ENCODE results near the gene TMEM115. TPM values are rescaled to one million over a fixed set of nuclear protein-coding genes. Genes with fewer than 3 reads are reported as not detected.

The TMEM115 gene
- total and polyA plus RNA-seq, 9 of the 15 experiments (the other 6 are each of a cell fraction or from before 2014, with no cell fraction given), result 1.6 to 26.9 (median 14.1) TPM

GRCh38 chr3:50338965-50339364, 20.4 kb downstream of the TMEM115 start:
- POLR2A ChIA-PET, result interaction anchor here (0.6 to 1.1 kb wide), 5 partner anchors 8 to 1081 kb away, joined by 3 to 4 read pairs (median 3); partner anchors contain the start of genes CYB561D2, HYAL3, NAA80 and NPRL2
- no peak for ATAC-seq
- FAIRE-seq, result peak; percentile 6
- Histone ChIP-seq H3K9ac (ENCODE audit: insufficient read depth in 1 of 2, low read depth in 2 of 2, low read length in 2 of 2) (peak overlapping the region; percentile 95 to 98), H4K20me1 (replicated peaks; ENCODE audit: control insufficient read depth, insufficient read depth, low read length) (peaks cover 6% of the 10 kb centered on the region; the same call in 1 of the 2 replicates), H3K36me3 (ENCODE audit: control insufficient read depth, insufficient read depth, low read length) (peaks cover 26% of the 10 kb centered on the region; the same call in 2 of the 3 replicates), H2AFZ (ENCODE audit: low read depth, low read length) (peak overlapping the region; percentile 47), H3K79me2 (ENCODE audit: control insufficient read depth, insufficient read depth, low read length) (peaks cover 67% of the 10 kb centered on the region), H3K4me3 (peak overlapping the region; percentile 96), H3K27me3 (ENCODE audit: control insufficient read depth in 2 of 2, insufficient read depth in 2 of 2, low read length in 2 of 2) (no peaks in the 10 kb centered on the region), H3K9me1 (ENCODE audit: control insufficient read depth, insufficient read depth, low read length) (peaks cover 3% of the 10 kb centered on the region), H3K9me3 (replicated peaks; ENCODE audit: control insufficient read depth, insufficient read depth, low read depth, low read length) (no peaks in the 10 kb centered on the region), H3K4me2 (ENCODE audit: insufficient read depth, low read length) (peak overlapping the region; percentile 95), H3K27ac (ENCODE audit: extremely low read depth, low read depth, low read length) (peak overlapping the region; percentile 99), H3K4me1 (replicated peaks in 1 of 2; ENCODE audit: control insufficient read depth in 2 of 2, insufficient read depth in 2 of 2, low read length in 2 of 2) (peaks cover 36 to 58% of the 10 kb centered on the region in 2 experiments; a peak in 4 of 5 replicates)
- BruUV-seq (replicated peaks), result no TSS peak
- CTCF ChIA-PET (ENCODE audit: low intra/inter-chr PET ratio), result no interaction called here
- intact Hi-C loops (cut with micrococcal nuclease) (no loop called here), in situ Hi-C loops (cut with MboI) (no loop called here)
- 0 out of 2 replicates have a peak, but pooled peaks have one; percentile 33 for TF ChIP-seq ZNF589 (CRISPR knock-in tag; IDR thresholded peaks at IDR 0.05; ENCODE audit: low read depth)
- no peak for TF ChIP-seq ZBED1 (IDR thresholded peaks at IDR 0.05)
- TF ChIP-seq YY1 (IDR thresholded peaks at IDR 0.05; ENCODE audit: borderline replicate concordance in 1 of 3, control insufficient read depth in 1 of 3, extremely low read depth in 1 of 3, insufficient read depth in 3 of 3, insufficient read length in 1 of 3, insufficient replicate concordance in 2 of 3, low read depth in 1 of 3, low read length in 2 of 3), result peak in 1 of 3 experiments; percentile 73
- WGBS (ENCODE audit: insufficient coverage, low coverage, missing lambda C conversion rate), result 6% methylated on average over 4 of the region's 5 CpGs
- peak in 1 of 4 experiments; percentile 37 for DNase-seq (ENCODE audit: extremely low read depth in 1 of 4, low spot score in 3 of 4)
